HPDE6-E6E7 (cell line): ENCODE results near the gene ADGRF5.
A peak's percentile ranks its signal among the peaks of the same experiment; 100 is the strongest.

Experiments used
- DNase-seq: peaks from one replicate; pipeline ENCODE4 v3.0.0; 2011; ENCODE audit warnings: missing footprints; ENCODE audit errors: extremely low spot score

Gene ADGRF5

GRCh38 chr6:46932526-46933319 lies 11.0 kb upstream of the ADGRF5 start:
- no peak for DNase-seq

DNA sequence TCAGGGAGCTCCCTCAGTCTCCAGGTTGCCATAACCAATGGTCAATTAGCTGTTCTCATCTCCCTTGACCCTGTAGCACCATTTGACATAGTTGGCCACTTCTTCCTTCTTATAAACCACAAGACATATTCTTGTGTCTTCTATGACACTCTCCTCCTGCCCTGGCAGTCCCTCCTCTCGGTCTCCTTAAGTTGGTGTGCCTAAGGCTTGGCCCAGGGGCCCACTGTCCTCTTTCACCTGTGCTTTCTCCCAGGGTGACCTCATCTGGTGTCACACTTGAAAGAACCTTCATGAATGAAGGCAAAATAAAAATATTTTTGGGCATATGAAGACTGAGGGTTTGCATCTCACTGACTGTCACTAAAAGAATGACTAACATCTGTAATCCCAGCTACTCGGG lies 9.7 kb upstream of the ADGRF5 start:
- no peak for DNase-seq

DNA sequence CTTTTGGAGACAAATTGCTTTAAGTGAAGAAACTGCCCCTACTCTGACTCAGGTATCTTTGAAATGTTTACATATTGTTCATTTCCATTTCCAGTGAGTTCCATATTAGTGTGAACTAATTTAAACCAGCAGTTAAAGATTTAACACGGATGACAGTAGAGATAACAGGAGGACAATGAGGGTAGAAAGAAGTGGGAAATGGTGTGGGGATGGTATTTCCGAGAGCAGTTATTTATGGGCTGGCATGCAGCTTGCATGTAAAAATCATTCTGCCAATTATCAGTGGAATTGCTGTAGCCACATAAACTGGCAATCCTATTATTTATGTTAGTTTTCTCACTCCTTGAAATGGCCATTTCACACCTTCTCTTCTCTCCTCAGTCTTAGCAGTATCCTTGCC lies 8.6 kb upstream of the ADGRF5 start:
- DNase-seq = no peak

DNA sequence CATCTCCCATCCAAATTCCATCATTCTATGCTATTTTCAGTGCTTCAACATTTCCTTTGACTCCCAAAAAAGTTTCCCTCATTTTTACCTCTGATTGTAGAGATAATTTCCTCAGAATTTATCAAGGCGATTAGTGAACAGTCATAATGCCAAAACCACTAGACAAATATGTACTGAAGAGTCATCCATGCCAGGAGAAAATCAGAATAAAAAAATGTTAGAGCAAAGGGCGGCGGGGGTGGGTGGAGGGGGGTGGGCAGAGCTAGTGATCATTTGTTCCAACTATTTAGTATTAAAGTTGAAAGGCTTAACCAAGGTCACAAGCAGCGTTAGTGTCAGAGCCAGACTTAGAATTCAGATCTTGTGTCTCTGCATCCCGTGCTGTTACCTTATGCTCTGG lies 5.3 kb upstream of the ADGRF5 start:
- no peak for DNase-seq

- DNase-seq = no peak
Measured at GRCh38 chr6:46926481-46926880, 4.7 kb upstream of the ADGRF5 start.

DNA sequence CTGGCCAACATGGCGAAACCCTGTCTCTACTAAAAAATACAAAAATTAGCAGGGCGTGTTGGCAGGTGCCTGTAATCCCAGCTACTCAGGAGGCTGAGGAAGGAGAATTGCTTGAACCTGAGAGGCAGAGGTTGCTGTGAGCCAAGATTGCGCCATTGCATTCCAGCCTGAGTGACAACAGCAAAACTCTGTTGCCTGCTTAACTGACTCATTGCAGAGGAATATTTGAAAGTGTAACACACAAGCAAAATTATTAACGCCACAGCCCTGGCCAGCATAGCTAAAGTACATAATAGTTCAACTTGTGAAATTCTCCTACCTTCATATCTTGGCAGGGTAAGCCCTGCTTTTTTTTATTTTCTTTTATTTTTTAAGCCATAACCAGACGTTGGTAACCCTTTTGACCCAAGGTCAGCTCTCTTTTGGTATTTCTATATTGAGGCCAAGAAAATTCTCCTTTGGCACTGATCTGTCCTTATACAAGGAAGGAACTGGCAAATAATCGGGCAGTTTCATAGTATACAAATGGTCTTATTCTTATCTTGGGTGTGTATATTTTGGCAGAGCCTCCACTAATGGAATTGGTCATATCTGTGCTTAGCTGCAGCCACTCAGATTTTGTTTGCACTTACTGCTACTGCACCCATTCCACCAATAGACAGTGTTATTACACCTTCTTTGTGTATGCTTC lies 4.0 kb upstream of the ADGRF5 start:
- DNase-seq = peak; percentile 31

DNA sequence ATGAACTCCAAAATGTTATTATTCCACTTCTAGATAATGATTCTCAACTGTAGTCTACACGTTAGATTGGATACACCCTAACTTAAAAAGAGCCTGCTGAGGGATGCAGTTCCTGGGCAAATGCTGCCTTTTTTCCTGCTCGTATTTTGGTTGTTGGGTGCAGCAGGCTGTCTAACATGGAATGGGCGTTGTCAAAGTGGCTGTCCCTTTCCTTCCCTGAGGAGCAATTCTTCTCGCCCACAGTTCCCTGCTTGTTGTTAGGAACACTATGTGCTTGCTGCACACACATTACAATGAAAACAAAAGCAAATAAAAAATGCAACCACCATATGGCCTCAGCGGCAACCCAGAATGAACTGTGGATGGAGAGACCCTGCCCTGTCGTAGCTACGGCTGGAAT lies 1.7 kb upstream of the ADGRF5 start:
- no peak for DNase-seq

- no peak for DNase-seq
Measured at GRCh38 chr6:46921059-46921458, 679 bp downstream of the ADGRF5 start.

GRCh38 chr6:46918806-46919205 lies 2.9 kb downstream of the ADGRF5 start:
- DNase-seq = no peak

GRCh38 chr6:46917002-46917545 lies 4.7 kb downstream of the ADGRF5 start:
- no peak for DNase-seq

- no peak for DNase-seq
Measured at GRCh38 chr6:46915866-46916265, 5.9 kb downstream of the ADGRF5 start.

GRCh38 chr6:46915380-46915779 lies 6.4 kb downstream of the ADGRF5 start:
- DNase-seq = no peak

DNA sequence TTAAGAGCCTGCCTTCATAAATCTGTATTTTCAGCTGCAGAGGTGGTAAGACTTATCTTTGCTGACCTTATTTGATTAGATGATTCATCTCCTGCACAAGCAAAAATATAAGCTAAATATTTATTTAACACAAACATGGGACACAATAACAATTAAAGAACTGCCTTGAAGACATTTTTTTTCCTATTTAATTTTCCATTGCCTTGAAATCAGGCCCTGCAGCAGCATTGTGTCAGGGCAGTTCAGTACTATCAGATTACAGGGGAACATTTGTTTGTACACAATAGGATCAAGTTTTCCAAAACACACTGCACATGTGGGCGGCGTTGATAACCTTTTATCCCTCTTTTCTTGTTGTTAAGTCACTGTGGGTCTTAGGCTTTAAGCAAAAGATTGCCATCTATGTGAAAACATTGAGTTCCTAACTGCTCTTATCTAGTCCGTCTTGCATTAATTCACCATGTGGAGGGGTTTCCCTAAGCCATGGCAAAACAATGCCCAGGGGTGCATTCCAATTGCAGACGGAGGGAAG lies 7.4 kb downstream of the ADGRF5 start:
- no peak for DNase-seq

GRCh38 chr6:46909371-46909770 lies 12.4 kb downstream of the ADGRF5 start:
- no peak for DNase-seq

DNA sequence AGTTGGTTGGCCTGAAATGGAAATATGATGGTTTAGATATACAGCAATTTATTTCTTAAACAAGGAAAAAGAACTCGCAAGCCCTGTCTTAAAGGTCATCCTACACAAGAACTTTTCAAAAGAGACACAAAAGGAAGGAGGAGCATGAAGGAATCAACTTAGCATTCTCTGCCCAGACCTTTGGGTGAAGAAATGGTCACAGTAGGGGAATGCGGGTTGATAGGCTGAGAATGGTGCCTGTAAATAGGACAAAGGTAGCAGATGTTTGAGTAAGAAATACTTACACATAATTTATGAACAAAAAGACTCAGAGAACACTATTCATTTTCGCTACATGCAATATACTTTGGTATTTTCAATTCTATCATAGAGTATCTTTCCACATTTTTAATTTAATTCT lies 15.0 kb downstream of the ADGRF5 start:
- no peak for DNase-seq

- no peak for DNase-seq
Measured at GRCh38 chr6:46904117-46904516, 17.6 kb downstream of the ADGRF5 start.

DNA sequence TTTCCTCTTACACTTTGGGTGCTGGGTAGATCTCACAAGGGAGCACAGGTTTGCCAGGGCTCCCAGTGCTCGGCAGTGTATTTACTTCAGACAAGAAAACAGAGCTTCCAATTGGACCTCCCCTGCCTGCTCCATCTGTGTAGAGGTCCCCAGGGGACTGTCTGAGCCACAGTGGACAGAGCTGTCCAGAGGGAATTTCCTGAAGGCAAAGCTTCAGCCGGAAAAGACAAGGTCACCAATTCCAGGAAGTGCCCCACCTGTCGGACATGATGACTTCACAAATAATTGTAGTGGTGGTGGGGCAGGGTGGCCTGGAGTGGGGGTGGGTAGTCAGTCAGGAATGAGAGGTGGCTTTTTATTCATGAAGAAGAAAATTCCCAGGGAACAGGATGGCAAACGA lies 18.6 kb downstream of the ADGRF5 start:
- DNase-seq = no peak

DNA sequence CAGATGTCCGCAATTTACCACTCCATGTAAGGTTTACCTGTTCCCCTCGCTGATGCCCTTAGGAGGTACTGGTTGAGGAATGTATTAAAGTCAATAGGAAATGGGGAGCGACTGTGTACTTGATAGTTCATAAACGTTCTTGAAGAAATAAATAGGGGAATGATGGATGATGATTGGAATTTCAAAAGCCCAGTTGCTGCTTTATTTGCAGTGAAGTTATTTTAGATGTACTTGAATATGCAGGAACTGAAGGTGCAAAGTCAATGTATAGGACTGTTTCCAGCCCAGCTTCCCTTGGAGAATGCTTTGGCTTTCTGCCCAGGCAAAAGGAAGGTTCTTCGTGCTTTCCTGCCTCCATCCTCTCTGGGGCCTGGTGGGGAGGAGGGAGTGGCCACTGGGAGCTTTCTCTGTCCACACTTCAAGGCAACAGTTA lies 19.8 kb downstream of the ADGRF5 start:
- DNase-seq = no peak

DNA sequence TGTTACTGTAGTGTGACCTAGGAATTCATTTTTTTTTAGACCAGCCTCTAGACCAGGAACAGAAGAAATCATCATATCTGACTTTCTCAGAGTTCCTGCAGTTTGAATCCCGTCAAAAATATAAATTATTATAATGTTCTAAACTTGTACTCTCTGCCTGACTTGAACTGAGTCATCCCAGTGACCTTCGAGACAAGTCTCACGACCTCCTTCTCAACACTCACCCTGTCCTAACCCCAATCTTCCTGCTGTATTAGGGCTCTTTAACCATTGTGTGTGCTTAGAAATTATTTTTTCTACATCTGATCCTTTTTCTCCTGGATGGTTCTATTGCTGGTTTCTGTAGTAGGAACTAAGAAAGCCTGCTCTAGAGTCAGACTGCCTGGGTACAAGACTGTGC lies 21.5 kb downstream of the ADGRF5 start:
- DNase-seq = no peak

DNA sequence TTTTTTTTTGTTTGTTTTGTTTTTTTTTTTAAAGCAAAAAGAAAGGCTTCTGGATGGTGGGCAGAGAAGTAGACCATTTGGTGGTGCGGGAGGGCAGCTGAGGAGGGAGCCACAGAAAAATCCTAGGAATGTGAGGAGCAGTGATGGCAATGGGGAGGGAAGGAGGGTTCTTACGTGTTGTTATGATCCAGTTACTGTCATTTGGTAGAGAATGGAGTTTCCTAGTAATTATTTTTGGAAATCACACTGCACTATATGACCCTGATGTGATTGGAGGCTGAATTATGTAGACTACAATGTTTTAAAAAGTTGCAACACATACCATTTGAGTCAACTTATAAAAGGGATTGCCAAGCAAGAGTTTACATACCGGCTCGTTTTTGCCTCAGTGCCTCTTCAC lies 22.1 kb downstream of the ADGRF5 start:
- no peak for DNase-seq

DNA sequence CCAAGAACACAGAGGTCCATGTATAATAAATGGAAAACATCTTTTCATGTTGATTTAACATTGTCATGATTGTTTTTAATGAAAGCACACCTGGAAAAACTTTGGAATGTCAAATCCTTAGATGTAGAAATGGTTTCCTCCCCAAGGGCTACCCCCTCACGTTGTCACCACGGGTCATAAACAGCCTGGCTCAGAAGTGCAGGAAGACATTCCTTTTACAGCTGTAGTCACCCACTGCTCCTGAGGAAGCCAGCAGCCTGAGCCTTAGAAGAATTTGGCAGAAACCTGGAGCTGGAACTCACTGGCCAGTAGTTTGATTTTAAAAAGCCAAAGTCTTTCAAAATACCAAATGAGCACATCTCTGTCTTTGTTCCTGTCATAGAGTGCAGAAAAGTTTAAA lies 23.7 kb downstream of the ADGRF5 start:
- DNase-seq = no peak

DNA sequence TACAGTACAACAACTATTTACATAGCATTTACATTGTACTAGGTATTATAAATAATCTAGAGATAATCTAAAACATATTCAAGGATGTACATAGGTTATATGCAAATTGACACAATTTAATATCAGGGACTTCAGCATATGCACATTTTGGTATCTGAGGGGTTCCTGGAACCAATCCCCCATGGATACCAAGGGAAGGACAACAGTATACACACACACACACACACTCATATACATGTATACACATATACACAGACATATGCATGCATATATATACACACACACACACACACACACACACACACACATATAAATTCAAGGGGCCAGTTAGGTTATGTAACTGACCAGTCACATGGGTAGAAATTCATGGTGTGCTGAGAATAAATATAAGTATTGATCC lies 24.9 kb downstream of the ADGRF5 start:
- DNase-seq = no peak

DNA sequence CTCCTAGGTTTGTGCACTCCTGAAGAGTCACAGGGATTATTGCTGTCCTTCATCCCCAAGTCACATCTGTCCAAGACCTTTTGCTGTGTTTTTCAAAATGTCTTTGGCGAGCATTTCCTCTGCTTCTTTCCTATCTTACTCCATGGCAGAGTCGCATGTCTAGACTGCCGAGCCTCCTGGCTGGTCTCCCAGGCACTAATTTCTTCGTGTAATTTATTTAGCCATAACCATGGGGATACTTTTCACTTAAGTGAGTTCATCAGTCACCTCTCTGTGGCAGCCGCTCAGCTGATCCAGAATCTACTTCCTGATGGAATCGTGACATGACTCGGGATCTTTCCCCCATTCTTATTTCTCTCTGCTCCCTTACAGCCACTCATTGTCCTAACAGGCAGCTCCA lies 25.8 kb downstream of the ADGRF5 start:
- DNase-seq = no peak
